RKO (cell line): ENCODE results near the gene BLOC1S2.
"Not testable (repeated sequence)": the region's sequence is repeated elsewhere in the genome, so short reads cannot be mapped to it uniquely, and the experiment has no call there.

Experiments used
- DNase-seq: peaks from one replicate; pipeline ENCODE4 v3.0.0-alpha.2; 2016; ENCODE audit warnings: low spot score

Gene BLOC1S2

GRCh38 chr10:100286051-100287033, at the start of gene BLOC1S2:
BLOC1S2 (minus strand) TSS chr10:100286680; CDS start chr10:100286659, 21 bp downstream.
- DNase-seq, result peak; percentile 94

GRCh38 chr10:100334762-100335161, 48.3 kb upstream of the BLOC1S2 start:
- DNase-seq, result no peak

- no peak for DNase-seq
Observed at GRCh38 chr10:100333661-100334440, 47.4 kb upstream of the BLOC1S2 start.

GRCh38 chr10:100333106-100333505, 46.6 kb upstream of the BLOC1S2 start:
- no peak for DNase-seq

GRCh38 chr10:100330079-100330478, 43.6 kb upstream of the BLOC1S2 start, which contains the start of gene PKD2L1:
PKD2L1 (minus strand) TSS chr10:100330228; CDS start chr10:100330103, 125 bp downstream.
- no peak for DNase-seq

GRCh38 chr10:100328198-100328597, 41.7 kb upstream of the BLOC1S2 start:
- no peak for DNase-seq

GRCh38 chr10:100327718-100328009, 41.2 kb upstream of the BLOC1S2 start:
- no peak for DNase-seq

- DNase-seq, result no peak
Observed at GRCh38 chr10:100327007-100327717, 40.7 kb upstream of the BLOC1S2 start.

GRCh38 chr10:100325158-100325557, 38.7 kb upstream of the BLOC1S2 start:
- no peak for DNase-seq

GRCh38 chr10:100319707-100320402, 33.4 kb upstream of the BLOC1S2 start:
- DNase-seq, result no peak

GRCh38 chr10:100318207-100318606, 31.7 kb upstream of the BLOC1S2 start:
- DNase-seq, result peak; percentile 15

- no peak for DNase-seq
Observed at GRCh38 chr10:100315615-100316014, 29.1 kb upstream of the BLOC1S2 start.

- no peak for DNase-seq
Observed at GRCh38 chr10:100311298-100311697, 24.8 kb upstream of the BLOC1S2 start.

GRCh38 chr10:100307684-100308083, 21.2 kb upstream of the BLOC1S2 start:
- peak; percentile 72 for DNase-seq

GRCh38 chr10:100306861-100307260, 20.4 kb upstream of the BLOC1S2 start:
- DNase-seq, result no peak

GRCh38 chr10:100304414-100304813, 17.9 kb upstream of the BLOC1S2 start:
- DNase-seq, result no peak

- peak; percentile 55 for DNase-seq
Observed at GRCh38 chr10:100303724-100304319, 17.3 kb upstream of the BLOC1S2 start.

- not testable (repeated sequence) for DNase-seq
Observed at GRCh38 chr10:100301123-100301522, 14.6 kb upstream of the BLOC1S2 start.

GRCh38 chr10:100297242-100297641, 10.8 kb upstream of the BLOC1S2 start:
- DNase-seq, result no peak

- DNase-seq, result no peak
Observed at GRCh38 chr10:100293066-100293465, 6.6 kb upstream of the BLOC1S2 start.

GRCh38 chr10:100292300-100292699, 5.8 kb upstream of the BLOC1S2 start:
- not testable (repeated sequence) for DNase-seq
